NCI-H1092 (cell line): ENCODE results near the gene TEX2.
"Not testable (repeated sequence)": the region's sequence is repeated elsewhere in the genome, so short reads cannot be mapped to it uniquely, and the experiment has no call there.

Experiments used
- DNase-seq: peaks from one replicate; lab custom pipeline; 2025; lab: John Stamatoyannopoulos, UW

The TEX2 gene

DNA sequence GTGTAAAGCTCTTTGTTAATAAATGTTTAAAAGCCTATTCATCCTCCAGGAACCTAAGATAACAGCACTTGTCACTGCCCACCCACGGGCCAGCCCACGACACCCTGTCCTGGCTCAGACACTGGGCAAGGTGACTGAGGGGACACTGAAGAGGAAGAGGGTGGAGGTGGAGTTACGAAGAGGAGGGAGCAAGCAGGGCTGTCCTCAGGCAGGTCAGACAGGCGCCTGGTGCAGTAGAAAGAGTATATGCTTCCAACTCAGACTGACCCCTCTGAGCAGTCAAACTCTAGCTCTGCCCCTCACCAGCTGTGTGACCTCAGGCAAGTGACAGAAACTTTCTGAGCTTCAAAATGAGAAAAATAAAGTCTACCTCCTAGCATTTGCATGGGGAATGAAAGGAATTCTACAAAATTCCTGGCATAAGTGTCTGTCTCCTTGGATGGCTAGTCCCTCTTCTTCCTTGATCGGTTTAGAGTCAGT is 22.8 kb downstream of the TEX2 start:
- DNase-seq = no peak

DNA sequence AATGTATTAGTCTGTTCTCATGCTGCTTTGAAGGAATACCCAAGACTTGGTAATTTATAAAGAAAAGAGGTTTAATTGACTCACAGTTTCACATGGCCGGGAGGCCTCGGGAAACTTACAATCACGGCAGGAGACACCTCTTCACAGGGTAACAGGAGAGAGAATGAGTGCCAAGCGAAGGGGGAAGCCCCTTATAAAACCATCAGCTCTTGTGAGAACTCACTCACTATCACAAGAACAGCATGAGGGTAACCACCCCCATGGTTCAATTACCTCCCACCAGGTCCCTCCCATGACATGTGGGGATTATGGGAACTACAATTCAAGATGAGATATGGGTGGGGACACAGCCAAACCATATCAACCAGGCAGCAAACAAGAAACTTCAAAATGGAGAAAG is 24.6 kb downstream of the TEX2 start:
- DNase-seq = not testable (repeated sequence)

DNA sequence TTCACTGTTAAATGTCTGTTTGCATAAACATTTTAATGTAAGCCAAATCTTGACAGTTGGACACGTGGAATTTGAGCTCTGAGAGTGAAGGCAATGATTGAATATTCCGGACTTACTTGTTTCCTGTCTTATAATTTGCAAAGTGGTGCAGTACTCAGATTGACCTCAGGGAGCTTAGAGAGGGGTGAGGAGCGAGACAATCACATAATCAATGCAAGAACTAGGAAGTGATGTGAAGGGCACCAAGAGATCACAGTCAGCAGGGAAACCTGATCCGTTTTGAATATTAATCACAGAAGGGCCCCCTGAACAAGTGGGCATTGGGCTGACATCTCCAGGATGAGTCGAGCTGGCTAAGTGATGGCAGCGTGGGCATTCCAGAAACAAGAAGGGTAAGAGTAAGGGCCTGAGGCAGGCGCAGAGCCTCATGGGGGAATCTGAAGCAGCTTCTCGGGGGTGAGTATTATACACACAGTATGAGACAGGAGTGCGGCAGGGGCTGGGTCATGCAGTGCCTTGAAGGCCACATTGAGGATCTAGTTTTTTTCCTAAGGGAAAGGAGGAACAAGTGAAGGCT is 26.1 kb downstream of the TEX2 start:
- no peak for DNase-seq

DNA sequence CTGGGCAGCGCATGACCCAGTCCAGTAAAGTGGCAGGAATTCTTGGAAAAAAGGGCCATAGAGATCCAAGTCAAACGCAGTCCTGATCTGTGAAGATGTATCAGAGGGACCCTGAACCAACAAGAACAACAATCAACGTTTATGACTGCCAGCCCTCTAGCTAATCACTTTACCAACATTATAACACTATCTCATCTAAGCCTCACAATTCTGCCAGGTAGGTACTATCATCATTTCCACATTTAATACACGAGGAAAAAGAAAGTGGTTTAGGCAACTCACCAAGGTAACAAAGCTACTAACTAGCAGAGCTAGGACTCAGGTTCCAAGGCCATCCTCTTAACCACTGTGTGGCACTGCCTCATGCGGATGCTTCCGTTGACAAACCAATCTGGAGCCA is 28.1 kb downstream of the TEX2 start:
- DNase-seq = no peak

DNA sequence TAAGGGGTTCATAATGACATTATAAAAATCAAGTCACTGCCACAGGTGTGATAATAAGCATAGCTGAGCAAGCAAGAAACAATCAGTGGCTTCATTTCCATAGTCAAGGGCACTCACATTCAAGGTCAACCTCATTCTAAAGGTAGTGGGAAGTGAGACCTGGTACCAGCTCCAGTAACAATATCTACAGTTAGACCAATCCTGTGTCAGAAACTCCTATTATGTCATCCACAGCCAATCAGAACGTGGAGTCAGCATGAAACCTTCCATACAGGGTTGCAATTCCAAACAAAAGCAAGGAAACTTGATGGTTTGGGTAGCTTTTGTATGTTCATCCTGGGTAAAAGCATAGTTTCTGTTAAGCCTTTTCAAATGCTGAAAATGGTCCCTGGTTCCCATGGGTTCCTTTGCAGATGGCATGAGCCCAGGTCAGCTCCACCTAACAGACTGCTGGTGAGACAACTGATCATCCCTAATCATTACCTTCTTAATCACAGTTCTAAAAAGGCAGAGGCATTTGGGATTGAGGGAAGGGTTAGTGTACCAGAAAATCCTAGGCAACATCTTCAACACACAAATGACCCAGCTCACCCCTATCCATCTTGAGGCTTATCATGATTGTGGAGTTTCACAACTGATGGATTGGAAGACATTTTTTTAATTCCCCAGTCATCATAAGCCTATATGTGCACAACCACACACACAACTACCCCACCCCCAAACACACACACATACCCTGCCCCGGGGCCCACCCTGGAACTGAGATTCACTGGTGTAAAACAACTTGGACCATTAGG is 30.4 kb downstream of the TEX2 start:
- no peak for DNase-seq

DNA sequence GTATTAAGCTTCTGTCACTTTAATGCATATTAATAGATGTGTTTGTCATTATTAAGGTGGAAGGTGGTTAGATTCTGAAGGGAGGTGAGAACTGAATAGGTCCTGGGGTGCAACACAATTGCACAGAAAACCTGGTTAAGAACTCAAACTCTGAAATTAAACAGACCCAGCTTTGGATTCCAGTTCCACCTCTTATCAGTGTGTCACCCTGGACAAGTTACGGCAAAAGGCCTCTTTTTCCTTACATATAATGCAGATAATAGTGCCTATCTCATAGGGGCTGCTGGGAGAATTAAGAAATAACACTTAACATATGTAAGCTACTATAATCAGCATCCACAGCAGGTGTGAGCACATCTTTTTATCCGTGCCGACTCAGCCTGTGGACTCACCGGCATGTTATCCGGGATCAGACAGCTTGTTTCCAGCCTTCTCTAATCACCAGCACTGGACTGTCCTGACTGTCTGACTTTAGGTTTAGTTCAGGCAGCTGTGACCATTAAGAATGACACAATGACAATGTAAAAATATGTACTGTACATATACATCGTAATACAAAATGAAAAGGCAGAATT is 31.4 kb downstream of the TEX2 start:
- DNase-seq = no peak

DNA sequence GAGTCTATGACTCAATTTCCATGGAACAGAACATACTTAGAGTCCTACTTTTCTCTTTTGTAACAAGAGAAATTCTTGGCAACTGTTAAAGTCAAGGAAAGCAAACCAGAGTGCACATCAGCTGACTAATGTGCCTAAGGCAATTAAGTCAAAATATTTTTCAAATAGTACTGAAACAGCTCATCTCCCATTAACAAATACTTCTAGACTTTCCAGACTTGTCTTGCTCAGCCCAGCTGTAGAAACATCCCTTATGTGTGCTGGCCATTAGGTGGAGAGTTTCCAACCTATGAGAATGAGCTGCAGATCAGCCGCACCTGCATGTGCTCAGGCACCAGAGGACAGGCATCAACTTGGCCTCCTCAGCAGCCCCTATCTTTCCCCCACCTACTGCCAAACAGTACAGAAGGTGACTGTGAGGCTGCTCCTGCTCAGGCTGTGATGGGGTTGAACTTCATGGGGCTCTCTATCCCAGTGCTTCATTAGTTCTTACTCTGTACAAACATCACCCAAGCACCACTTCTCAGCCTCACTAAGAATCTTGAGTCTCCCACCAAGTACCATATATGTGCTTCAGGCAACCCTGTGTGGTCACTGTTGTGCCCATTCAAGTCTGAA is 32.2 kb downstream of the TEX2 start:
- DNase-seq = no peak

DNA sequence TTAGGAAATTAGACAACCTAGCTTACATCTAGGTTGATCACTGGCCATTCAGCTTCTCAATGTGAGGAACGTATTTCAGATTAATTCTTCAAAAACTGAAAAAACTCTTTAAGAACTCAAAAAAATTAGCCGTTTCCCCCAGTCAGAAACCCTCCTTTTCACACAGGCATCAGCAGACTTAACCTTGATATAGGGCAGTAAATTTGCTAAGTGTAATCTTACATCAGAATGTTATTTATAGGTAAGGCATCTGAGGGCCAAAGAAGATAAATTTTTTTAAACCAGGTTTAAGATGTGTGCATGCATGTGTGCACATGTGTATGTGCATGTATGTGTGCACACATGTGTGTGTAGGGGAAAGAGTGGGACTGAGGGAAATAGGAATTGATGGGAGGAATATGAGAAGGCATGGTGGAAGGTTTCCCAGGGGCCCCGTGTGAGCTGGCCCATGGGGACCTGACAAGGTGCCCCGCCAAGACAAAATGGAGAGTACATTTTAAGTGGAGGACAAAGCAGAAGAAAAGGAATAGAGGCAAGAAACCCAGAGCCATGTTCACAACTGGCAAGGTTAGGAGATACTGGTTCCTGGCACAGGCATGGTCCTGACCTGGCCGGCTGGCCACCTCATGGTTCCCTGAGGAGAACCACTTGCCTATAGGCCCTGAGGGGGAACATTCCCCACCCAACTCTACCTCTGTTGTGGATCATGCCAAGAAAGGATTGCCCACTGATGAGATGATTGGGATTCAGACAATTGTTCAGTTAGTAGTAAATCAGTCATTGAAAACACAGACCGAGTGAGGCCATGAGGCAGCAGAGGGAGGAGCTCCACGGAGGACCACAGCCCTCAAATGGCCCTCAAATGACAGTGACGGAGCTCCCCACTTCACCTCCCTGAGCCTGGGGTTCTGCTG is 33.0 kb downstream of the TEX2 start:
- DNase-seq = no peak

DNA sequence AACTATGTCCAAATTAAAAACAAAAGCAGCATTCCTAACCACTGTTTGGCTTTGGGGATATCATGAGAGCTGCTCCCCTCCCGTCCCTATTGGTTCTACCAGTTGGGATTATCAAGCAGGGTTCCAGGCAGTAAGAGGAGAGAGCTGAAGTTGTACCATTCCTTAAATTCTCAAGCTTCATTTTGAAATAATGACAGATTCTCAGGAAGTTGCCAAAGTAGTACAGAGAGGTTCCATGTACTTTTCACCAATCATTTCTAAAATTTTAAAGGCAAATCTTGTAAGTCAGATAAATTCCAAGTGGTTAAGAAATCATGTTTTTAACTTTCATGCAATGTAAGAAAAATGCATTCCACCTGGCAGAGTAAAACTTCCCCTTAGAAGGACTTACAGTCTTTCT is 36.9 kb downstream of the TEX2 start:
- no peak for DNase-seq

DNA sequence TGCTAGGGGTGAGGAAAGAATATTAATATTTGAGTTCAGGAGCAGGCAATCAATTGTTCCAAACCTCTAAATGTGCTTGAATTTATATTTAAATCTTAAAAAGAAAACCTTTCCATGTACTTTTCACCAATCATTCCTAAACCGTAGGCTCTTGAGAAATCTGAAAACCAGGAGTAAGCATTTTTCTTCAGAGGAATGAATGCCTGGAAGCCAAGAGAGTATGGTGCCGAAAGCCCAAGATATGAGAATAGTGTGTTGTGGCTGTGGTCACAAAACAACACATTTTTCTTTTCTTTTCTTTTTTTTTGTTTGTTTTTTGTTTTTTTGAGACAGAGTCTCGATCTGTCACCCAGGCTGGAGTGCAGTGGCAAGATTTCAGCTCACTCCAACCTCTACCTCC is 37.6 kb downstream of the TEX2 start:
- no peak for DNase-seq

DNA sequence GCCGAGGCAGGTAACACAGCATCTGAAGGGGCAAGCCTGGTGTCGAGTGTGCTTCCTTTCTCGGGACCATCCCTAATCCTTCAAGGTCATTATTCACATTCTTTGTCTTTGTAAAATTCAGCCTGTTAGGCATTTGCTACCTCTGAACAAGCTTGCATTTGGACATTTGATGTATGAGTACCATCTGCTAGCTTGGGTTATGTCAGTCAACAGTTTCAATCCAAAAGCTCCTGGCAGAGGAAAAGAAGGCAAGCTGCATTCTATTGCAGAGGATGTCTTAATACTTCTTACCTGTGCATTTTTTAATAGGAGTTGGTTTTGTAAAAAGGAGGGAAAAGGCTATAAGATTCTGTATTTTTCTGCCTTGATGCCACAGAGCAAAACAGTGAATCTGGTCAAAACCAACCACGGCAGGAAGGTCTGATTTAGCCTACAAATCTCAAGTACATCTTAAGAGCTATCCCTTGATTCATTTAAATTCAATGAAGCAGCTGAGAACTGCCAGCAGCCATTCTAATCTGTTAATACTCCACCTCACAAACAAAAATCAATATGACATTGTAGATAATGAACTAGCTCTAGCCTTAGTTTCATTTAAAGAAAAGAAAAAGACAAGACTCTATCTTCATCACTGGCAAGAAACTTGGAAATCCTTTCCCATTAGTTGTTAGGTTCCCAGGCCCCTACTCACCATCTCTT is 39.0 kb downstream of the TEX2 start:
- no peak for DNase-seq

DNA sequence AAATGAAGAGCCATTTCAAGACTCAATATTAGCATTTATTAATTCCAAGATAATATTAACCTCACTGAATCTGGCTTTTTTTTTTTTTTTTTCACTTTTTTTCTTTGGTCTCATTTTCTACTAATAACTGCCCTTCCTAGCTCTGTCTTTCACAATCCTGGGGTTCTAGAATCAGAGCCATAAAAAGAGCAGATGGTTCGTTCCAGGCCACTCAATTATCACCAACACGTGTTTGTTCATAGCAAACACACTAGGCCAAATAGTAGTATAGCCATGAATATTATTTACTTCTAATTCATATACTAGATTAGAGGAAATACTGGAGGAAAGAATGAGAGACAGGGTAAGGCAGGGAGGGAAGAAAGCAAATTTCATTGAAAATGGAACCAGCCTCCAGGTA is 39.8 kb downstream of the TEX2 start:
- DNase-seq = no peak

DNA sequence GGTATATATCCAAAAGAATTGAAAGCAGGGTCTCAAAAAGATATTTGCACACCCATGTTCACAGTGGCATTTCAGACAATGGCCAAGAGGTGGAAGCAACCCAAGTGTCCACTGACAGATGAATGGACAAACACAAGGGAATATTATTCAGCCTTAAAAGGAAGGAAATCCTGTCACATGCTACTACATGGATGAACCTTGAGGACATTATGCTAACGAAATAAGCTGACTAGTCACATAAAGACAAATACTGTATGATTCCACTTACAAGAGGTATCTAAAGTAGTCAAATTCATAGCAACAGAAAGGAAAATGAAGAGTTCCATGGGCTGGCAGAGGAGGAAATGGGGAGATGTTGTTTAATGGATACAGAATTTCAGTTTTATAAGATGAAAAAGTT is 41.4 kb downstream of the TEX2 start:
- no peak for DNase-seq

DNA sequence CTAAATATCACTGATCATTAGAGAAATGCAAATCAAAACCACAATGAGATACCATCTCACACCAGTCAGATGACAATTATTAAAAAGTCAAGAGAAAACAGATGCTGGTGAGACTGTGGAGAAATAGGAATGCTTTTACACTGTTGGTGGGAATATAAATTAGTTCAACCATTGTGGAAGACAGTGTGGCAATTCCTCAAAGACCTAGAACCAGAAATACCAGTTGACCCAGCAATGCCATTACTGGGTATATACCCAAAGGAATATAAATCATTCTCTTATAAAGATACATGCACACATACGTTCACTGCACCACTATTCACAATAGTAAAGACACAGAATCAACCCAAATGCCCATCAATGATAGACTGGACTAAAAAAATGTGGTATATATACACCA is 42.5 kb downstream of the TEX2 start:
- not testable (repeated sequence) for DNase-seq

DNA sequence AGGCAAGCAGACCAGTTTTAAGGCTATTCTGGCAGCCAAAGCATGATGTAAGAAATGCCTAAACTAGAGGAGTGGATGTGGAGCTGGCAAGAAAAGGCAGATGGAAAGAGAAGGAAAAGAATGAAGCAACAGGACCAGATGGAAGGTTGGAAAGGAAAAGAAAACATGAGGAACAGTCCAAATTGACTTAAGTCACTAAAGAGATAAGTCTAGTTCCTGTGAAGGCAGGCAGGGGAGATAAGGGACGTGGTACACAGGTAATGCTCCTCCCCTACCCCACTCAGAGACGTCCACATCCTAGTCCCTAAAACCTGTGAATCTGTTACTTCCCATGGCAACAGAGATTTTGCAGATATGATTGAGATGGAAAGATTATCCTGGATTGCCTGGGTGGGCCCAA is 43.5 kb downstream of the TEX2 start:
- no peak for DNase-seq

DNA sequence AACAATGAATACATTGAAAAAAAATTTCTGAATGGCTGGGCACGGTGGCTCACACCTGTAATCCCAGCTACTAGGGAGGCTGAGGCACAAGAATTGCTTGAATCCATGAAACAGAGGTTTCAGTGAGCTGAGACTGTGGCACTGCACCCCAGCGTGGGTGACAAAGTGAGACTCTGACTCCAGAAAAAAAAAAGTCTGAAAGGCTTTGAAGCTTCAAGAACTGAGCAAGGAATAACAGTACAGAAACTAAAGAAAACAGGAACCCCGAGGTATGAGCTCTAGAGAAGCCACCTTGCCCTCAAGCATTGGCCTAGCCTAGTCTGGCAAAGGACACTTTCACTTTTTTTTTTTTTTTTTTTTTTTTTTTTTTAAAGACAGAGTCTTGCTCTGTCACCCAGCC is 45.0 kb downstream of the TEX2 start:
- no peak for DNase-seq

DNA sequence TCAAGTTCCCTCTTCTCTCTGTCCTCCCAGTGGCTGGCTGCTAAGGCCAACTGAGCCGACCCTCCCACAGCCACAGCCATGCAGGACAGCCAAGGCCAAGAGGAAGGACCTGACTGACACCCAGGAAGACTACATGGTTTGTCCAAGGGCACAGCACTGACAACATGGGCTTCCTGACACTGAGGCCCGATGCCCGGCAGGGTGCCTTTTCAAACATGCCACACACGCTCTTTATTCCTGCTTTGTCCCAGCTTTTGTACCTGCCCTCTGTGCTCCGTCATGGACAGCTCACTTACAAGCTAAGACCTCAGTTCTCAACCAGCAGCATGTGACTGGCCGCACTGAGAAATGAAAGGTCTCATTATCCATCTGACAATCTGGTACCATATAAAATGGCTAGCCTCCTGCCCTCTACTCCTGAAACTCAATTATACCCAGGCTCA is 45.8 kb downstream of the TEX2 start:
- DNase-seq = no peak

DNA sequence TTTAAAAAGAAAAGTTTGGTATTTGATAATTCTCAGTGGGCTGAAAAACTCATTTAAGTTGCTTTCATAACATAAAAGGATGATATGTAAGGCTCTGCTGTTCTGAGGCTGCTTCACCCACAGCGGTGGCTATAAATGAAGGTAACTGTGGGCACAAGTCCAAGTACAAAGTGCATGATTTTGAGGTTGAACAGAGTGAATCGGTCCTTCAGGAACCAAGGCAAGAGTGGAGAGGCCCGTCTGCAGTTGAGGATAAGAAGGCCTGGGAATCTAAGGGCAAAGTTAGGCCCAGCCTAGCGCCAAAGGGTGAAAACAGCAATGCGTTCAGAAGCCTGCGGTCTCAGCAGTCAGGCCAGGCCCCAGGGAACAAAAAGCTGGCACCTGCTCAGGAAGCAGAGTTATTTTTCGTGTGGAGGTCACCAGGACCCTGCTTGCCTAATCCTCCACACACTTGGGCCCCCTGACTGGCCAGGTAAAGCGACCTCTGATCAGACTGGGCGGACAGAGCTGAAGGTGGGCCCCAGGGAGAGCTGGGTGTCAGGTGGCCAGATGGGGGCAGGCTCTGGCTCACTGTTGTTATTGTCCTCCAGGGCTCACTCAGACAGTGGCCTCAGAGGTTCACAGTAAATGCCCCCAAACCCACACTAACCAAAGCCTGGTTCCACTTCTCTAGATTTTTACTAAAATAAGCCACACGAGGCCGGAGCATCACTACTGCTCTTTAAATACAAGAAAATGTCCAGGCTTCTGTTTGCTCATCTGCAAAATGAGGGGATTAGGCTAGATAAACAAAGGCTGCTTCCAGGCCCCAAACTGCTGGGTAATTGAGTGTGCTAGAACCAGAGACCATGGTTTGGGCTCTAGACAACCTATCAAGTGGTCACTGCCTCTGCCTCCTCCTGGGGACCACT is 46.5 kb downstream of the TEX2 start:
- DNase-seq = no peak

DNA sequence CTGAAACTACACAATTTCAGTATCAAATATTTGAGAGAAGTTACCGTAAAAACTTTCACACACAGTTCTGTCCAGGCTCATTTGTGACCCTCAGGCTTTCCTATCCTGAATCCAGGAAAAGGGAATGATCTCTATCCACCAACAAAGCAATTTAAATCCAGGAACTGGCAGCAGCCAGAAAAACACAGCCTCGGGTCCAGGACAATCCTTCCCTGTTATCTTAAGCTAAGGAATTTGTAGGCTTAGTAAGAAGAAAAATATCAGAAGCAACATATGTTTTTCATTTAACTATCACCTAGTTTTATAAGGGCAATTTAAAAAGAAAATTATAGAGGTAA is 47.1 kb downstream of the TEX2 start:
- no peak for DNase-seq

DNA sequence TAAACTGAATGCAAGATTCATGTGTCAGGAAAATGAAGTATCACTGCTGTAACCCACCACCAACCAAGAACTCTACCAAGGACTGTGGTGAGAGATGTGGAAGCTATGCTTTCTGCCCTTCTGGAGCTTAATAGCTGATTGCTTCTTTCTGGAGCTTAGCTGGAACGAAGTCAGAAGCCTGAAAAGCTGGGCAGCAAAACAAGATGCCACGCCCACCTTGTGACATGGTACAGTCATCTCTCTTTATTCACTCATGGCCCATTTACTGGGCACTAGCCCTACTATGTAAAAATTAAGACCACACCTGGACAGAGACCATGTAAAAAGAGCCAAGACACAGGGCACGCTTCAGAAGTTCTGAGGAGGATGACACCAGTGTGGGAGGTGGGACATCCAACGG is 48.1 kb downstream of the TEX2 start:
- DNase-seq = no peak
